B cell (primary cell): ENCODE measurements around the gene HAUS3. TPM values are rescaled to one million over a fixed set of nuclear protein-coding genes. Genes with fewer than 3 reads are reported as not detected.

Source experiments
- ATAC-seq: fragments of 200-7000 bp; cut with Tn5 transposase; one replicate; pipeline ENCODE4 v1.10.0; 2021; ENCODE audit warnings: low read depth, mild to moderate bottlenecking, moderate number of reproducible peaks, moderate library complexity
- CTCF ChIA-PET: fragments of 350-600 bp; sonication (Branson Sonifier 250); formaldehyde crosslinking; loops from one replicate; lab custom pipeline; 2021; ENCODE audit warnings: antibody characterized with exemption, inconsistent platforms; lab: Charles Lee
- POLR2A ChIA-PET: fragments of 350-600 bp; sonication (Branson Sonifier 250); formaldehyde crosslinking; loops from one replicate; lab custom pipeline; 2021; ENCODE audit warnings: antibody characterized with exemption; lab: Charles Lee
- DNase-seq: peaks from one replicate; pipeline ENCODE4 v3.0.0; 2013
- H2AFZ ChIP-seq: 2 replicates; pipeline ENCODE4 v1.6.1; 2012; ENCODE audit warnings: mild to moderate bottlenecking, low read depth, low read length; ENCODE audit not compliant: insufficient read depth, poor library complexity, severe bottlenecking
- H3K27ac ChIP-seq, 2 donors: 1 replicate in 1 of 2; 2 replicates in 1 of 2; pipeline ENCODE4 v1.5.1; 2012 to 2013; ENCODE audit warnings: low read length in 2 of 2, mild to moderate bottlenecking in 2 of 2, moderate library complexity in 1 of 2
- H3K27me3 ChIP-seq, 4 experiments: fragments of 200-600 bp in 1 of 4; sonication (generic) in 1 of 4; replicated peaks in 1 of 4; 1 replicate in 2 of 4; 2 replicates in 2 of 4; pipeline versions ENCODE4 v1.6.1 to v1.7.0; 2013 to 2016; ENCODE audit warnings: low read length in 3 of 4, mild to moderate bottlenecking in 2 of 4, mixed read lengths in 1 of 4, moderate library complexity in 1 of 4; ENCODE audit not compliant: insufficient read depth in 4 of 4, control insufficient read depth in 3 of 4; ENCODE audit errors: control extremely low read depth in 1 of 4
- H3K36me3 ChIP-seq, 2 experiments: replicated peaks in 1 of 2; 1 replicate in 1 of 2; 2 replicates in 1 of 2; pipeline versions ENCODE4 v1.6.1 to v1.7.1; 2013; ENCODE audit warnings: low read length in 1 of 2; ENCODE audit not compliant: insufficient read depth in 2 of 2, control insufficient read depth in 1 of 2; ENCODE audit errors: control extremely low read depth in 1 of 2, extremely low read depth in 1 of 2
- H3K4me1 ChIP-seq, 2 donors: fragments of 200-600 bp in 1 of 2; sonication (generic) in 1 of 2; 1 replicate in 1 of 2; 2 replicates in 1 of 2; pipeline versions ENCODE4 v1.5.1 to v1.6.1; 2013 to 2017; ENCODE audit warnings: low read length in 2 of 2; ENCODE audit not compliant: control insufficient read depth in 2 of 2, insufficient read depth in 2 of 2
- H3K4me2 ChIP-seq: replicated peaks from 2 replicates; pipeline ENCODE3; 2012; ENCODE audit warnings: mild to moderate bottlenecking, low read depth, low read length; ENCODE audit not compliant: poor library complexity, severe bottlenecking
- H3K4me3 ChIP-seq, 5 experiments: fragments of 200-600 bp in 1 of 5; sonication (generic) in 1 of 5; 1 replicate in 3 of 5; 2 replicates in 2 of 5; pipeline versions ENCODE4 v1.5.1 to v1.7.0; 2011 to 2016; ENCODE audit warnings: low read length in 4 of 5, mild to moderate bottlenecking in 4 of 5, low read depth in 2 of 5, control low read depth in 1 of 5, moderate library complexity in 1 of 5; ENCODE audit not compliant: insufficient read depth in 1 of 5; ENCODE audit errors: control extremely low read depth in 1 of 5, extremely low read depth in 1 of 5
- H3K79me2 ChIP-seq: fragments of 200-600 bp; sonication (generic); one replicate; pipeline ENCODE4 v1.6.0; 2016; ENCODE audit warnings: low read length; ENCODE audit not compliant: control insufficient read depth, insufficient read depth
- H3K9ac ChIP-seq: fragments of 200-600 bp; sonication (generic); 2 replicates; pipeline ENCODE4 v1.6.1; 2017; ENCODE audit warnings: mild to moderate bottlenecking, low read length, moderate library complexity
- H3K9me3 ChIP-seq, 3 donors: one replicate each; pipeline versions ENCODE4 v1.6.1 to v1.7.1; 2013; ENCODE audit warnings: low read length in 2 of 3; ENCODE audit not compliant: control insufficient read depth in 2 of 3, insufficient read depth in 1 of 3; ENCODE audit errors: control extremely low read depth in 1 of 3
- H4K20me1 ChIP-seq: 2 replicates; pipeline ENCODE4 v1.6.0; 2012; ENCODE audit warnings: mild to moderate bottlenecking, low read length; ENCODE audit not compliant: insufficient read depth, control insufficient read depth, poor library complexity, severe bottlenecking
- H3K27ac Mint-ChIP-seq: one replicate; pipeline ENCODE4 v1.8.0; 2021; ENCODE audit warnings: mixed read lengths
- H3K27me3 Mint-ChIP-seq: one replicate; pipeline ENCODE4 v1.8.0; 2021; ENCODE audit warnings: mixed read lengths
- H3K4me1 Mint-ChIP-seq: one replicate; pipeline ENCODE4 v1.8.0; 2021; ENCODE audit warnings: mixed read lengths
- H3K4me3 Mint-ChIP-seq: one replicate; pipeline ENCODE4 v1.8.0; 2021; ENCODE audit warnings: mixed read lengths
- H3K9me3 Mint-ChIP-seq: one replicate; pipeline ENCODE4 v1.8.0; 2022; ENCODE audit warnings: mixed read lengths; ENCODE audit not compliant: insufficient read depth
- CTCF ChIP-seq: fragments of 200-600 bp; IDR thresholded peaks from one replicate; pipeline ENCODE4 v1.8.0; 2022; ENCODE audit warnings: antibody characterized with exemption, mild to moderate bottlenecking
- EZH2 ChIP-seq: IDR thresholded peaks from 2 replicates; pipeline ENCODE4 v1.6.1; 2012; ENCODE audit warnings: borderline replicate concordance, low read depth, mild to moderate bottlenecking, moderate library complexity, low read length; ENCODE audit not compliant: insufficient read depth, poor library complexity, severe bottlenecking
- WGBS: methylation state at CpG from one replicate; pipeline ENCODE4 v1.1.5; 2013; ENCODE audit warnings: missing lambda C conversion rate; ENCODE audit not compliant: insufficient coverage; 5-methylcytosine and 5-hydroxymethylcytosine counted together
- intact Hi-C: fragments of 100-400 bp; cut with micrococcal nuclease; formaldehyde crosslinking; loops from one replicate; pipeline ENCODE4 v1.10.0; 2022
- polyA plus RNA-seq: library from polyadenylated mRNA; depleted of rRNA; stranded (reverse); fragments of >200 nt; gene quantifications from 2 replicates; pipeline ENCODE4 v1.2.3, GENCODE V29; 2012
- total RNA-seq, 2 donors: library from RNA; stranded (reverse); fragments of 120-200 nt in 1 of 2; gene quantifications; 1 replicate in 1 of 2; 2 replicates in 1 of 2; pipeline versions ENCODE4 v1.2.3 to v1.2.4, GENCODE V29; 2013 to 2022

Gene HAUS3
- total and polyA plus RNA-seq, 2 donors (not counting 1 experiment from before 2014, with no cell fraction given) = 8.2 to 26.5 TPM

GRCh38 chr4:2268357-2269205, 26.7 kb upstream of the HAUS3 start:
- Mint-ChIP-seq H3K9me3 (no peaks in the 10 kb centered on the region), H3K27me3 (no peaks in the 10 kb centered on the region), H3K27ac (no peak overlapping the region), H3K4me1 (peaks cover under 1% of the 10 kb centered on the region), H3K4me3 (no peak overlapping the region)
- no peaks in the 10 kb centered on the region for H3K27me3 ChIP-seq
- H3K9ac ChIP-seq = no peak overlapping the region
- ATAC-seq = no peak
- no peak overlapping the region for H3K4me2 ChIP-seq
- ChIA-PET CTCF (no interaction called here), POLR2A (no interaction called here)
- intact Hi-C loops = loop anchor here (10.0 kb wide), 1 partner anchor 426 kb away; no protein-coding TSS in a partner anchor
- peaks cover under 1 to 7% of the 10 kb centered on the region in 2 donors for H3K4me1 ChIP-seq
- H3K79me2 ChIP-seq = peaks cover 4% of the 10 kb centered on the region
- no peak for DNase-seq
- H3K9me3 ChIP-seq = no peaks in the 10 kb centered on the region
- H3K36me3 ChIP-seq = no peaks in the 10 kb centered on the region
- 90% methylated on average over 21 of the region's 22 CpGs for WGBS
- H3K27ac ChIP-seq = no peak overlapping the region
- TF ChIP-seq CTCF = no peak
- no peak for TF ChIP-seq EZH2
- no peaks in the 10 kb centered on the region for H4K20me1 ChIP-seq
- no peak overlapping the region for H3K4me3 ChIP-seq
- no peak overlapping the region for H2AFZ ChIP-seq

DNA sequence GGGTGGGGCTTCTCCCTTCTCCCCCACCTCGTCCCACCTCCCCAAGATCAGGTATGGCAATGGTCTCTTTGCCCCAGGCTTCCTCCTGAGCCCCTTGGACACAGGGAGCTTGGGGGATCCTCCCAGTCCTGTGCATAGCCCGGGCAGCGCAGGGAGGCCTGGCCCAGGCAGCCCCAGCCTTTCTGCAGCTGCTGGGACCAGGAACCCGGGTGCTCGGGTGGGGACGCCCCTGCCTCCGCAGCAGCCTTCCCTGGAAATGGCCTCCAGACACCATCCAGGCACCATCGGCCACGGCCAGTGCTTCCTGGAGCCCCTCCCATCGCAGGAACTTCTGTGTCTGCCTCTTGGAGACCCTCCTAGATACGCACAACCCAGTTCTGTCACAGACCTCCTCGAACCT, 25.9 kb upstream of the HAUS3 start:
- WGBS = 91% methylated on average over 9 of the region's 12 CpGs
- H2AFZ ChIP-seq = no peak overlapping the region
- H3K27me3 ChIP-seq = no peaks in the 10 kb centered on the region
- H3K9ac ChIP-seq = no peak overlapping the region
- no peaks in the 10 kb centered on the region for H3K9me3 ChIP-seq
- no peaks in the 10 kb centered on the region for H4K20me1 ChIP-seq
- no peaks in the 10 kb centered on the region for H3K36me3 ChIP-seq
- intact Hi-C loops = loop anchor here (10.0 kb wide), 1 partner anchor 427 kb away; no protein-coding TSS in a partner anchor
- H3K4me3 ChIP-seq = no peak overlapping the region
- no peak overlapping the region for H3K27ac ChIP-seq
- no peak overlapping the region for H3K4me3 Mint-ChIP-seq
- no peak overlapping the region for H3K4me2 ChIP-seq
- H3K4me1 ChIP-seq = peaks cover 8 to 15% of the 10 kb centered on the region in 2 donors
- peaks cover 4% of the 10 kb centered on the region for H3K79me2 ChIP-seq
- DNase-seq = no peak
- H3K4me1 Mint-ChIP-seq = peaks cover 5% of the 10 kb centered on the region
- no peak overlapping the region for H3K27ac Mint-ChIP-seq
- no peak for ATAC-seq
- H3K9me3 Mint-ChIP-seq = no peaks in the 10 kb centered on the region
- no peak for TF ChIP-seq EZH2
- no peak for TF ChIP-seq CTCF
- CTCF ChIA-PET = no interaction called here
- no peaks in the 10 kb centered on the region for H3K27me3 Mint-ChIP-seq
- POLR2A ChIA-PET = no interaction called here
